PC-9 (cell line): Measurements from ENCODE around the gene PCSK5.

Experiments used
- EZH2 ChIP-seq: fragments of 200-600 bp; sonication (generic); IDR thresholded peaks from 2 replicates; pipeline ENCODE4 v1.8.0; 2017; ENCODE audit warnings: antibody characterized with exemption, low read depth
- TF ChIP-seq, protein P1 (sequence below): fragments of 200-600 bp; sonication (generic); conservative IDR thresholded peaks from 2 replicates; pipeline ENCODE4 v1.6.1; 2017; ENCODE audit warnings: mixed run types, antibody characterized with exemption, mild to moderate bottlenecking, moderate library complexity

DNA sequence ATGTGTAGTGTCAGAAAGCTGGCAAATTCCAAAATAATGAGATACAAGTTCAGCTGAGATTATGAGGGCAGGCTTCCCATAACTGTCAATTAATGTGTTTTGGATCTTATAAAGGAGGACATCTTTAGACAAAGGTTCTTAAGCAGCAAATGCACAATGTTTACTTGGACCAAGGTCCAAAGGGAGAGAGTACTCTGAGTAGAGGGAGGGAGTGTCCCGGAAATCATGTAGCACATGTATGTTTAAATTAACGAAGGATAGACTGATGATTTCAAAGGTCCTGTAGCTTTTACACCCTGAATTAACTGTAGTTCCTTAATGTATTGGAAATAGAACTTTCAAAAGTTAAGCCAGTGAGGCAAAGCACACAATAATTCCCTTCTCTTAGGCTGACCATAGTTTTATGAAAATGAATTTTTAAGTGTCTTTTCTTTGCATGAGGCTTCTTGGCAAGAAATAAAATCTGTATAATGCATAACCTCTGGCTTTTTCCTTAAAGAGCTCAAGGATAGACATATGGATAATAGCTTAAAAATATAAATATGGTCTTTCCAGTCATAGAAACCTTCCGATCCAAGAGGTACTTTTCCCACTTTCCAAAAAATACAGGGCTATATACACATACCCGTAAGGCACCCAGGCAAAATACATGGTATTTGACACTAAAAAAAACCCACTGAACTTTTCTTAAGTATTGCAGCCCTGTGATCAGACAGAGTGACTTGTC, 93.0 kb downstream of the PCSK5 start:
- TF ChIP-seq EZH2: no peak
- TF ChIP-seq, protein P1, sequence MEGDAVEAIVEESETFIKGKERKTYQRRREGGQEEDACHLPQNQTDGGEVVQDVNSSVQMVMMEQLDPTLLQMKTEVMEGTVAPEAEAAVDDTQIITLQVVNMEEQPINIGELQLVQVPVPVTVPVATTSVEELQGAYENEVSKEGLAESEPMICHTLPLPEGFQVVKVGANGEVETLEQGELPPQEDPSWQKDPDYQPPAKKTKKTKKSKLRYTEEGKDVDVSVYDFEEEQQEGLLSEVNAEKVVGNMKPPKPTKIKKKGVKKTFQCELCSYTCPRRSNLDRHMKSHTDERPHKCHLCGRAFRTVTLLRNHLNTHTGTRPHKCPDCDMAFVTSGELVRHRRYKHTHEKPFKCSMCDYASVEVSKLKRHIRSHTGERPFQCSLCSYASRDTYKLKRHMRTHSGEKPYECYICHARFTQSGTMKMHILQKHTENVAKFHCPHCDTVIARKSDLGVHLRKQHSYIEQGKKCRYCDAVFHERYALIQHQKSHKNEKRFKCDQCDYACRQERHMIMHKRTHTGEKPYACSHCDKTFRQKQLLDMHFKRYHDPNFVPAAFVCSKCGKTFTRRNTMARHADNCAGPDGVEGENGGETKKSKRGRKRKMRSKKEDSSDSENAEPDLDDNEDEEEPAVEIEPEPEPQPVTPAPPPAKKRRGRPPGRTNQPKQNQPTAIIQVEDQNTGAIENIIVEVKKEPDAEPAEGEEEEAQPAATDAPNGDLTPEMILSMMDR: no peak
